ENCODE results near the gene TCERG1L.

DNA sequence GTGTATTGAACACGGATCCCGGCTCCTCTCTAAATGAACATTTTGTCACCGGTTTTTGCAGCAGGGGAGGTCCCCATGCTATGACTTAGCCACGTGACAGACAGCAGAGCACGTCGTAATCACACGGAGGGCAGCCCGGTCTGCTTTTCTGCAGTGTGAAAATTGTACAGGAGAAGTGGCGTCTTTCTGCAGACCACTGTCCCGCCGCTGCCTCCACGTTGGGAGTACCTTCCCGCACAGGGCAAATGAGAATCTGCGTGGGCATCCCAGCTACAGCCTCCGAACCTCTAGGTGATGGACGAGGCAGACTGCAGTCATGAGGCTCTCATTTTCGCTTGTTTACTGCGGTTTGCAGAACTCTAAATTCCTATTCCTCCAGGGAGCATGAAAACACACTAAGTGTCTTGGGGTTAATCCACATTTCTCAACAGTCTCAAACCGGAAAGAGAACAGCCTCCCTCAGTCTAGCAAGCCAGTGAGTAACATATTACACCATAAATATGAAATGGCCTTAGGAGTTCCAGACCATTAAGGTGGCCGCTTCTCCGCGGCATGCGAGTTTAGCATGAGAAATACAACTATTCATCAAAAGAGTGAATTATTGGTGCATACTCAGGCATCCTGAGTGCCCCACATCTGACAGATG, 89.8 kb downstream of the TCERG1L start:
- no peak for TF ChIP-seq POLR2AphosphoS5 (IDR thresholded peaks at IDR 0.05; ENCODE audit: low read depth, low read length)
- TF ChIP-seq POLR2A (IDR thresholded peaks at IDR 0.05; ENCODE audit: low read depth, low read length) = no peak
- no peak for TF ChIP-seq TAF1 (IDR thresholded peaks at IDR 0.05; ENCODE audit: borderline replicate concordance, low read depth, low read length)
